ENCODE data around the gene ARF3.

GRCh38 chr12:48996794-48997718, 39.8 kb upstream of the ARF3 start:
- TF ChIP-seq FOXK2 (IDR thresholded peaks at IDR 0.05) = no peak
- no peak for TF ChIP-seq SP1 (IDR thresholded peaks at IDR 0.05)
- TF ChIP-seq FOXM1 (IDR thresholded peaks at IDR 0.05; ENCODE audit: borderline replicate concordance) = no peak
- no peak for TF ChIP-seq HDGF (IDR thresholded peaks at IDR 0.05; ENCODE audit: borderline replicate concordance)

Data from HEK293T (cell line).